ENCODE data around the gene GNPDA1.
"Not testable (repeated sequence)": the region's sequence is repeated elsewhere in the genome, so short reads cannot be mapped to it uniquely, and the experiment has no call there.

Gene GNPDA1

DNA sequence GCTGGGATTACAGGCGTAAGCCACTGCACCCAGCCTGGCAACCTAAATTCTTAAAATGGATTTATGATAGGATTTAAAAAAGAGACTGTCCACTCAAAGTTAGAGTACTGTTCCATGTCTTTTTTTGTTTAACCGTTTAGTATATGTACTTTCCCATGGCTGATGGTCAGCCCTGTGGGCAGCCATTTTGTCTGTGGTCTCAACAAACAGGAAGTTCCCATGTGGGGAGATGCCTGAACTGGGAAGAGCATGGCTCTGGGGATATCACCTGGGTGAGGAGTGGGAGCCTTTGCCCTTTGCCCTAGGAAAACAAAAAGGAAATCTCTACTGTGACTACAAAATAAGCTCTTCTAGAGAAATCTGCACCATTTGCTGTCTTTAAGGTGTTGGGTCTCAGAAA is 27.5 kb upstream of the GNPDA1 start:
- Histone ChIP-seq H3K4me1 (ENCODE audit: control insufficient read depth, insufficient read depth, low read length, unreplicated experiment) (no peaks in the 10 kb centered on the region), H3K27ac (ENCODE audit: low read depth, low read length) (no peak overlapping the region), H3K27me3 (ENCODE audit: insufficient read depth, low read length) (no peaks in the 10 kb centered on the region), H3K36me3 (ENCODE audit: insufficient read depth, low read length) (no peaks in the 10 kb centered on the region), H2AFZ (ENCODE audit: low read length, unreplicated experiment) (no peak overlapping the region), H3K4me3 (ENCODE audit: low read depth, low read length) (no peak overlapping the region), H3K79me2 (ENCODE audit: control insufficient read depth, insufficient read depth, low read length, unreplicated experiment) (no peaks in the 10 kb centered on the region)

DNA sequence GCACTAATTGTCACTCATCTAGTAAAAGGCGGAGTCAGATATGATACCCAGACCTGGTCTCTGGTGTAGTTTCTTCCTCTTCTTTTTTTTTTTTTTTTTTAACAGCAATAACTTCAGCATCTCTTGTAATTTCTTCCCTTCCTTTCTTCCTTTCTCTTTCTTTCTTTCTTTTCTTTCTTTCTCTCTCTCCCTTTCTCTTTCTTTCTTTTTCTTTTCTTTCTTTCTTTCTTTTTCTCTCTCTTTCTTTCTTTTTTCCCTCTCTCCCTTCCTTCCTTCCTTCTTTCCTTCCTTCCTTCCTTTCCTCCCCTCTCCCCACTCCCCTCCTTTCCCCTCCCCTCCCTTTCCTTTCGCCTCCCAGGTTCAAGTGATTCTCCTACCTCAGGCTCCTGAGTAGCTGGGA is 25.9 kb upstream of the GNPDA1 start:
- Histone ChIP-seq H2AFZ (ENCODE audit: low read length, unreplicated experiment) (no peak overlapping the region), H3K4me1 (ENCODE audit: control insufficient read depth, insufficient read depth, low read length, unreplicated experiment) (no peaks in the 10 kb centered on the region), H3K4me3 (ENCODE audit: low read depth, low read length) (no peak overlapping the region), H3K27me3 (ENCODE audit: insufficient read depth, low read length) (no peaks in the 10 kb centered on the region), H3K27ac (ENCODE audit: low read depth, low read length) (no peak overlapping the region), H3K36me3 (ENCODE audit: insufficient read depth, low read length) (no peaks in the 10 kb centered on the region), H3K79me2 (ENCODE audit: control insufficient read depth, insufficient read depth, low read length, unreplicated experiment) (no peaks in the 10 kb centered on the region)

DNA sequence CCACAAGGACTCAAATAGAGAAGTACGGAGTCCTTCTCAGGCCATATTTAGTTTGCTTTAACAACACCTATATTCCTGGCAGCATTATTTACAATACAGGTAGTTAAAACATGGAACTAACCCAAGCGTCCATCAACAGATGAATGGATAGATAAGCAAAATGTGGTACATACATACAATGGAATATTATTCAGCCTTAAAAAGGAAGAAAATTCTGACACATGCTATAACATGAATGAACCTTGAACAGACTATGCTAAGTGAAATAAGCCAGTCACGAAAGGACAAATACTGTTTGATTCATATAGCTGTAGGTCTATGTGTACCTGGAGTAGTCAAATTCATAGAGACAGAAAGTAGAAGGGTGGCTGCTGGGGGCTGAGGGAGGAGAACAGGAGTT is 24.8 kb upstream of the GNPDA1 start:
- H3K4me1 ChIP-seq (ENCODE audit: control insufficient read depth, insufficient read depth, low read length, unreplicated experiment); H3K79me2 ChIP-seq (ENCODE audit: control insufficient read depth, insufficient read depth, low read length, unreplicated experiment); H3K27ac ChIP-seq (ENCODE audit: low read depth, low read length); H3K4me3 ChIP-seq (ENCODE audit: low read depth, low read length); H2AFZ ChIP-seq (ENCODE audit: low read length, unreplicated experiment); H3K27me3 ChIP-seq (ENCODE audit: insufficient read depth, low read length); H3K36me3 ChIP-seq (ENCODE audit: insufficient read depth, low read length): not testable (repeated sequence)

DNA sequence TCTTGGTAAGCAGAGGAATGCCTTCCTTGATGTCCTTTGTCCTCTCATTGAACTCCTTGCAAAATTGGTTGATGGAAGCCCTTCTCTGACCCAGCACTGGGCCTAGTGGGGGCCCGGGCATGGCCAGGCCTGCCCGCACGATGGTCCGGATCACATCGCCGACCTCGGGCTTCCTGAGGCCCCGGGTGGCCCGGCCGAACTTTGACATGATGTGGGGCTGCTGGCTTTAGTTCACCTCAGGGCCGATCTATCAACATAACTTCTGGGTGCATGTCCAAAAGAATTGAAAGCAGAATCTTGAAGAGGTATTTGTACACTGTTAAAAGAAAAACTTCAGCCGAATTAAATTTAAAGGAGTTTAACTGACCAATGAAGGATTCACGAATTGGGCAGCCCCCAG is 24.1 kb upstream of the GNPDA1 start:
- Histone ChIP-seq H3K36me3 (ENCODE audit: insufficient read depth, low read length) (no peaks in the 10 kb centered on the region), H3K79me2 (ENCODE audit: control insufficient read depth, insufficient read depth, low read length, unreplicated experiment) (no peaks in the 10 kb centered on the region), H3K4me1 (ENCODE audit: control insufficient read depth, insufficient read depth, low read length, unreplicated experiment) (no peaks in the 10 kb centered on the region), H3K4me3 (ENCODE audit: low read depth, low read length) (no peak overlapping the region), H3K27ac (ENCODE audit: low read depth, low read length) (no peak overlapping the region), H2AFZ (ENCODE audit: low read length, unreplicated experiment) (no peak overlapping the region), H3K27me3 (ENCODE audit: insufficient read depth, low read length) (no peaks in the 10 kb centered on the region)

DNA sequence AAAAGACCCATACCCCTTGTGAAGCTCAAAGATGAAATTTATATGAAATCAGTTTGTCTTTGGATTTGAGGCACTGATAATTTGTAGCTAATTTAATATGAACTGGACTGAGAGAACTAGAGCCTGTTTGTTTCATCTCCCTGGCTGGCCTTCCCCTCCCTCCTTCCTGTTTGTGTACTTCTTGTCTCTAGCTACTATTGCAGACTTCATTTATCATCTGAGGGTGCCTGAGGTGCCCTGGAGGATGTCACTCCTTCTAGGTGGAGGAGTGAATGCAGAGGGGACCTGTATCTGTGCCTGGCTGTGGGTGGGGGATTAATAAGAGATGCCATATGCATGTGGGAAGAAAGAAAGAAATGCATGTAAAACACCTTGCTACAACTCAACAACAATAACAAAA is 22.2 kb upstream of the GNPDA1 start:
- Histone ChIP-seq H3K36me3 (ENCODE audit: insufficient read depth, low read length) (no peaks in the 10 kb centered on the region), H3K79me2 (ENCODE audit: control insufficient read depth, insufficient read depth, low read length, unreplicated experiment) (no peaks in the 10 kb centered on the region), H3K27me3 (ENCODE audit: insufficient read depth, low read length) (no peaks in the 10 kb centered on the region; the same call in 1 of the 2 replicates), H2AFZ (ENCODE audit: low read length, unreplicated experiment) (no peak overlapping the region), H3K4me3 (ENCODE audit: low read depth, low read length) (no peak overlapping the region), H3K4me1 (ENCODE audit: control insufficient read depth, insufficient read depth, low read length, unreplicated experiment) (no peaks in the 10 kb centered on the region), H3K27ac (ENCODE audit: low read depth, low read length) (no peak overlapping the region)

DNA sequence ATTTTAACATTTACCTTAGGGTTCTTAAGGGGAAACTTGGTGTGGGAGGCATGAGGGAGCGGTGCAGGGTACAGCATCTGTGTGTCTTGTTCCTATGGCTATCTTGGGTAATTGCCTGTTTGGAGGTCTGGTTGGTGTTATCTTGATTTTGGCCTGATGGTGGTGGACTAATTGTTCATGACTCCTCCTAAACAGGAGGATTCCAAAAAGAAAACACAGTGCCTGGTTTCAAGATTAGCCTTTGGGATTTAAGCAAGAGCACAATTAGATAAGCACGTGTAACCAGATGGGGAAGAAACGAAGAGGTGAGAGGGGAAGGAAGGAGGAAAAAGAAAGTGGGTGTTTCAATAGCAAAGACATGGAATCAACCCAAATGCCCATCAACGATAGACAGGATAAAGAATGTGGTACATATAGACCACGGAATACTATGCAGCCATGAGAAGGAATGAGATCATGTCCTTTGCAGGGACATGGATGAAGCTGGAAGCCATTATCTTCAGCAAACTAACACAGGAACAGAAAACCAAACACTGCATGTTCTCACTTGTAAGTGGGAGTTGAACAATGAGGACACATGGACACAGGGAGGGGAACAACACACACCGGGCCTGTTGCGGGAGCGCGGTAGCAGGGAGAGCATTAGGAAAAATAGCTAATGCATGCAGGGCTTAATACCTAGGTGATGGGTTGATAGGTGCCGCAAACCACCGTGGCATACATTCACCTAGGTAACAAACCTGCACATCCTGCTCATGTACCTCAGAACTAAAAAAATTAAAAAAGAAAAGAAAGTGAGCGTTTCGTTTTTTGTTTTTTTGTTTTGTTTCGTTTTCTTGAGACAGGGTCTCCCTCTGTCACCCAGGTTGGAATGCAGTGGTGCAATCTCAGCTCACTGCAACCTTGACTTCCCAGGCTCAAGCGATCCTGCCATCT is 21.1 kb upstream of the GNPDA1 start:
- not testable (repeated sequence) for H3K79me2 ChIP-seq (ENCODE audit: control insufficient read depth, insufficient read depth, low read length, unreplicated experiment); H3K4me3 ChIP-seq (ENCODE audit: low read depth, low read length); H3K4me1 ChIP-seq (ENCODE audit: control insufficient read depth, insufficient read depth, low read length, unreplicated experiment); H3K27me3 ChIP-seq (ENCODE audit: insufficient read depth, low read length); H3K36me3 ChIP-seq (ENCODE audit: insufficient read depth, low read length); H3K27ac ChIP-seq (ENCODE audit: low read depth, low read length); H2AFZ ChIP-seq (ENCODE audit: low read length, unreplicated experiment)

DNA sequence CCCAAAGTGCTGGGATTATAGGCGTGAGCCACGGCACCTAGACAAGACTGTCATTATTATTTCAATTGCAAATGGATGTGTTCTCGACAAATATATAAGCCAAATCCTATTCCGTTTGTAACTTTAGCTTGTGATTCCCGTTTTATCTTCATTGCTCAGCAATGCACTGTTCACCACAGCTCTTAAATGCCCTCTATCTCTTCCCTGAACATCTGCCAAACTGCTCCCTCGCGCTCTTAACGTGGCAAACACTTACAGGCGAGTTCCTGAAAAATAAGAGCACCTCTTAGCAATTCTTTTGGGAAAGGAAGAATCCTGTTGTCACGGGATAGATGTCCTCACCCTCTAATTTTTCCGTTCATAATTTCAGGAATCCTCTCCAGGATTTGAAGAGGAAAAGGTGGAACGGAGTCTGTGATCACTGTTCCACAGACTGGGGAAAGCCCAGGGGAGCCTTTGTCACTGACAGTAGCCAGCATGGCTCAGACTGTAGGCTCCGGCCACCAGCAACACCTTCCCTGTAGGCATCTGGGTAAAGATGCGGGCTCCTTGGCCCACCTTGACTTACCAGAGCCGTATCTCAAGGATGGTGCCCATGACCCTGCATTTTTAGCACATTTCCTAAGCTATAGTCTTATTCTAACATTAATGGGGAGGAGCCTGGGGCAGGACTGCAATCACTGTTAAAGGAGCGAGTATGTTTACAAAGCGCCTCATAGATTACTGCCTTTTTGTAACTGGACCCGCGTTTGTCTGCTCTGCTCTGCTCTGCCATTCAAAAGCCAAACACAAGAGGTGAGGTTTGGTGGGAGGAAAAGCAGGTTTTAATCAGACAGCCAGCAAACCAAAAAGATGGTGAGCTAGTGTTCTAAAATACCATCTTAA is 20.2 kb upstream of the GNPDA1 start:
- Histone ChIP-seq H3K36me3 (ENCODE audit: insufficient read depth, low read length) (no peaks in the 10 kb centered on the region), H2AFZ (ENCODE audit: low read length, unreplicated experiment) (peak overlapping the region; percentile 1), H3K4me1 (ENCODE audit: control insufficient read depth, insufficient read depth, low read length, unreplicated experiment) (no peaks in the 10 kb centered on the region), H3K27me3 (ENCODE audit: insufficient read depth, low read length) (no peaks in the 10 kb centered on the region; the same call in 1 of the 2 replicates), H3K79me2 (ENCODE audit: control insufficient read depth, insufficient read depth, low read length, unreplicated experiment) (no peaks in the 10 kb centered on the region), H3K27ac (ENCODE audit: low read depth, low read length) (no peak overlapping the region), H3K4me3 (ENCODE audit: low read depth, low read length) (no peak overlapping the region)

DNA sequence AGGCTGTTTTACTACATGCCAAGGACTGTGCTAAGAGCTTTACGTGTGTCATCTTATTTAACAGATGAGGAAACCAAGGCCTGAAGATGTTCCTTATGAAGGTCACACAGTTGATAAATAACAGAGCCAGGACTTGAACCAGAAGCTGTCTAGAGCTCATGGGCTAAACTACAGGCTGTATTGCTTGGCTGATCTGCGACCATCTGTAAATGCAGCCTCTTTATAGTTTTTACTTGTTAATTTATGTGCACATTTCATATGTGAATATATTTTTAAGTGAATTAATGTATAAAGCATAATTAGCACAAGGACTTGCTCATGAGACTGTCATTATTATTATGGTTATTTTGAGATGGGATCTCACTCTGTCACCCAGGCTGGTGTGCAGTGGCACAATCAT is 19.3 kb upstream of the GNPDA1 start:
- Histone ChIP-seq H2AFZ (ENCODE audit: low read length, unreplicated experiment) (no peak overlapping the region), H3K4me1 (ENCODE audit: control insufficient read depth, insufficient read depth, low read length, unreplicated experiment) (peaks cover 4% of the 10 kb centered on the region), H3K79me2 (ENCODE audit: control insufficient read depth, insufficient read depth, low read length, unreplicated experiment) (no peaks in the 10 kb centered on the region), H3K27ac (ENCODE audit: low read depth, low read length) (no peak overlapping the region), H3K36me3 (ENCODE audit: insufficient read depth, low read length) (no peaks in the 10 kb centered on the region), H3K27me3 (ENCODE audit: insufficient read depth, low read length) (no peaks in the 10 kb centered on the region; the same call in 1 of the 2 replicates), H3K4me3 (ENCODE audit: low read depth, low read length) (no peak overlapping the region)

DNA sequence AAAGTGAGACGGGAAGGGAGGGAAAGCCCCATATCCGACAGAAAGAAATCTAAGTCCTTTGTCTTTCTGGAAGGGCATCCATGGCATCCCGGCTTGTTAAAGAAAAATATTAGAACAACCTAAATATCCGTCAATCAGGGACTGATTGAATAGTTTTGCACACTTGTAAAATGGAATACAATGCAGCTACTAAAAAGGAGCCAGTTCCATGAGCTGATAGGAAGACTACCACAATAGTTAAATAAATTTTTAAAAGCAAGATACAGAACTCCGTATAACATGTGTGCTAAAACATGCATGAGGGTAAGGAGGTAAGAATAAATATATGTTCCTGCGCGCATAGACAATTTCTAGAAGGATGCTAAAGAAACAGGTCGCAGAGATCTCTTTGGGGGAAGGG is 12.8 kb upstream of the GNPDA1 start:
- Histone ChIP-seq H3K27me3 (ENCODE audit: insufficient read depth, low read length) (no peaks in the 10 kb centered on the region; the same call in 1 of the 2 replicates), H3K27ac (ENCODE audit: low read depth, low read length) (no peak overlapping the region), H3K4me1 (ENCODE audit: control insufficient read depth, insufficient read depth, low read length, unreplicated experiment) (peaks cover 12% of the 10 kb centered on the region), H3K4me3 (ENCODE audit: low read depth, low read length) (peak overlapping the region; percentile 67), H2AFZ (ENCODE audit: low read length, unreplicated experiment) (peak overlapping the region; percentile 96), H3K79me2 (ENCODE audit: control insufficient read depth, insufficient read depth, low read length, unreplicated experiment) (no peaks in the 10 kb centered on the region), H3K36me3 (ENCODE audit: insufficient read depth, low read length) (no peaks in the 10 kb centered on the region)

DNA sequence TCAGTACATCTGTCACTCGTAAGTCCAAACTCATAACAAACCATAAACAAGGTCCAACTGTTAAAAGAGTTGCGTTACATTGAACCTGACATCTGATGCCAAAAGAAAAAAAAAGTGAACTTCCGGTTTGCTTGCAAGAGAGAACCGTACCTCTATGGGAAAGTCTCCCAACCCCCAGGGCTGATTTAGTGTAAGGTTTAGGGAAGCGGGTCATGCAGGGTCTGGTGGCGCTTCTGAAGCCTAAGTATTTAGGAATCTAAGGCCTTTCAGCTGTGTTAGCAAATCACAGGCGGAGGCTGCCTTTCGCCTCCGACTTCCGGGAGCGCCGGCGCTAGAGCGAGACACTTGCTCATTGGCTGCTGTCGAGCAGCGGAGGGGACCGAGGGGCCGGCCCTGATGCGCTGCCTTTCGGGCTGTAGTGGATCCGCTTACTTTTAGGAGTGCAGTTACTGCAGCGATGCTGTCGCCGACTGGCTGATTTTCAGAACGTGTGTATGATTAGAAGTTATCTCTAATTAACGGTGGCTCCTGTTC is 12.0 kb upstream of the GNPDA1 start:
- Histone ChIP-seq H2AFZ (ENCODE audit: low read length, unreplicated experiment) (peak overlapping the region; percentile 96), H3K36me3 (ENCODE audit: insufficient read depth, low read length) (no peaks in the 10 kb centered on the region), H3K4me1 (ENCODE audit: control insufficient read depth, insufficient read depth, low read length, unreplicated experiment) (peaks cover 12% of the 10 kb centered on the region), H3K79me2 (ENCODE audit: control insufficient read depth, insufficient read depth, low read length, unreplicated experiment) (no peaks in the 10 kb centered on the region), H3K27ac (ENCODE audit: low read depth, low read length) (peak overlapping the region; percentile 53), H3K4me3 (ENCODE audit: low read depth, low read length) (peak overlapping the region; percentile 67), H3K27me3 (ENCODE audit: insufficient read depth, low read length) (no peaks in the 10 kb centered on the region)
